Kidney (tissue), 14 donors: ENCODE measurements around the gene NMRK1. TPM values are rescaled to one million over a fixed set of nuclear protein-coding genes. Genes with fewer than 3 reads are reported as not detected.

Experiments
- DNase-seq, 5 donors: peaks; one replicate each; pipeline ENCODE4 v3.0.0-alpha.2; 2013 to 2020
- FAIRE-seq: peaks from 2 replicates; lab custom pipeline; 2012; peaks lifted over from hg19 to GRCh38; lab: Jason Lieb, UNC
- H3K27ac ChIP-seq, 2 donors: one replicate each; pipeline ENCODE4 v1.7.0; 2013; ENCODE audit warnings: low read depth in 2 of 2, low read length in 2 of 2, inconsistent platforms in 1 of 2
- H3K27me3 ChIP-seq: one replicate; pipeline ENCODE4 v1.7.1; 2013; ENCODE audit warnings: low read length, inconsistent platforms; ENCODE audit not compliant: control insufficient read depth, insufficient read depth
- H3K36me3 ChIP-seq, 3 donors: one replicate each; pipeline versions ENCODE4 v1.7.0 to v1.7.1; 2013; ENCODE audit warnings: low read length in 3 of 3, control low read depth in 1 of 3, inconsistent platforms in 1 of 3; ENCODE audit not compliant: insufficient read depth in 3 of 3, control insufficient read depth in 2 of 3
- H3K4me1 ChIP-seq, 3 donors: one replicate each; pipeline versions ENCODE4 v1.7.0 to v1.7.1; 2013; ENCODE audit warnings: low read length in 3 of 3, inconsistent platforms in 1 of 3, low read depth in 1 of 3; ENCODE audit not compliant: control insufficient read depth in 2 of 3, insufficient read depth in 2 of 3
- H3K4me3 ChIP-seq, 3 donors: one replicate each; pipeline versions ENCODE4 v1.7.0 to v1.8.1; 2013; ENCODE audit warnings: low read length in 3 of 3, control low read depth in 1 of 3, inconsistent platforms in 1 of 3
- H3K9ac ChIP-seq, 3 donors: one replicate each; pipeline versions ENCODE4 v1.7.0 to v1.7.1; 2013; ENCODE audit warnings: low read length in 3 of 3, control low read depth in 1 of 3, inconsistent platforms in 1 of 3
- H3K9me3 ChIP-seq, 3 donors: one replicate each; pipeline versions ENCODE4 v1.7.0 to v1.7.1; 2013; ENCODE audit warnings: low read length in 3 of 3, control low read depth in 1 of 3, inconsistent platforms in 1 of 3; ENCODE audit not compliant: control insufficient read depth in 2 of 3, insufficient read depth in 1 of 3
- CTCF ChIP-seq: IDR thresholded peaks from 3 replicates; pipeline ENCODE4 v1.5.1; 2012; ENCODE audit warnings: mild to moderate bottlenecking, moderate library complexity, borderline replicate concordance; ENCODE audit not compliant: insufficient read depth; ENCODE audit errors: extremely low read depth
- intact Hi-C: fragments of 100-400 bp; cut with DNase I; formaldehyde crosslinking; loops from one replicate; pipeline ENCODE4 v1.11.1; 2022
- polyA plus RNA-seq: library from polyadenylated mRNA; stranded (reverse); fragments of 350-450 nt; fragmentation: Illumina TruSeq; extraction: RNeasy Lipid Tissue Mini Kit (QIAGEN cat#74804); gene quantifications from one replicate; pipeline ENCODE4 v1.2.3, GENCODE V29; 2014; ENCODE audit warnings: low read depth, low replicate concordance; ENCODE audit not compliant: insufficient read depth
- total RNA-seq: library from RNA; stranded (reverse); fragmentation: NEBNext Ultra II Directional; extraction: Animal tissue kit (Norgen Biotek cat#: 25700); gene quantifications from one replicate; pipeline ENCODE4 v1.2.1, GENCODE V29; 2021
- donor health status: control.
- donor health status: control.
- donor health status: control.
- donor health status: control.
- donor health status: control.
- donor health status: DM: yes; HTN: yes; CAD: no.
- donor health status: Normal renal cell carcinoma (clear cell type).

Gene NMRK1
- total and polyA plus RNA-seq, 2 donors from 2014 or later: 42.3 to 67.8 TPM

- intact Hi-C loops: no loop called here
- FAIRE-seq: no peak
Observed at GRCh38 chr9:75019654-75020053, 68.3 kb downstream of the NMRK1 start.

GRCh38 chr9:75019022-75019421 is 68.9 kb downstream of the NMRK1 start:
- no peaks in the 10 kb centered on the region for H3K27me3 ChIP-seq
- H3K9ac ChIP-seq: no peak overlapping the region
- H3K4me1 ChIP-seq: no peaks in the 10 kb centered on the region
- no peaks in the 10 kb centered on the region for H3K9me3 ChIP-seq
- no peak for TF ChIP-seq CTCF
- FAIRE-seq (no peak), DNase-seq (peak in 1 of 5 donors; percentile 19)
- H3K4me3 ChIP-seq: no peak overlapping the region
- intact Hi-C loops: no loop called here
- H3K27ac ChIP-seq: no peak overlapping the region
- H3K36me3 ChIP-seq: peaks cover 0 to 4% (median 0%) of the 10 kb centered on the region in 3 donors

More at GRCh38 chr9:75019654-75020053, 68.3 kb downstream of the NMRK1 start:
- Histone ChIP-seq H3K4me1 (no peaks in the 10 kb centered on the region), H3K36me3 (no peaks in the 10 kb centered on the region), H3K27me3 (no peaks in the 10 kb centered on the region), H3K4me3 (no peak overlapping the region), H3K9me3 (no peaks in the 10 kb centered on the region), H3K9ac (no peak overlapping the region), H3K27ac (no peak overlapping the region)
- DNase-seq: no peak
- TF ChIP-seq CTCF: no peak

GRCh38 chr9:75017378-75017777 is 70.6 kb downstream of the NMRK1 start:
- FAIRE-seq: no peak
- TF ChIP-seq CTCF: no peak
- intact Hi-C loops: no loop called here

GRCh38 chr9:75013735-75014134 is 74.2 kb downstream of the NMRK1 start:
- Histone ChIP-seq H3K4me3 (no peak overlapping the region), H3K36me3 (peaks cover 0 to 11% (median 2%) of the 10 kb centered on the region in 3 donors), H3K9me3 (no peaks in the 10 kb centered on the region), H3K27ac (no peak overlapping the region), H3K27me3 (no peaks in the 10 kb centered on the region), H3K4me1 (no peaks in the 10 kb centered on the region), H3K9ac (no peak overlapping the region)
- intact Hi-C loops: no loop called here
- no peak for FAIRE-seq
- no peak for DNase-seq
- TF ChIP-seq CTCF: no peak

More at GRCh38 chr9:75017378-75017777, 70.6 kb downstream of the NMRK1 start:
- Histone ChIP-seq H3K4me1 (no peaks in the 10 kb centered on the region), H3K4me3 (no peak overlapping the region), H3K27ac (no peak overlapping the region), H3K27me3 (no peaks in the 10 kb centered on the region), H3K36me3 (peaks cover 0 to 4% (median 0%) of the 10 kb centered on the region in 3 donors), H3K9me3 (no peaks in the 10 kb centered on the region), H3K9ac (no peak overlapping the region)
- no peak for DNase-seq
